Esophagus muscularis mucosa (tissue), 4 donors: ENCODE results near the gene PHACTR1. TPM values are rescaled to one million over a fixed set of nuclear protein-coding genes. Genes with fewer than 3 reads are reported as not detected.

Source experiments
- DNase-seq: peaks from one replicate; pipeline ENCODE4 v3.0.0-alpha.2; 2017; ENCODE audit errors: extremely low spot score
- H3K27ac ChIP-seq, 4 donors: fragments of 200-600 bp; sonication (generic); replicated peaks in 1 of 4; 1 replicate in 3 of 4; 2 replicates in 1 of 4; pipeline ENCODE4 v1.5.1; 2016 to 2019; ENCODE audit warnings: mild to moderate bottlenecking in 1 of 4
- H3K27me3 ChIP-seq, 4 donors: fragments of 200-600 bp; sonication (generic); one replicate each; pipeline versions ENCODE4 v1.5.1 to v1.6.0; 2016 to 2019
- H3K36me3 ChIP-seq, 4 donors: fragments of 200-600 bp; sonication (generic); one replicate each; pipeline ENCODE4 v1.5.1; 2016 to 2019
- H3K4me1 ChIP-seq, 4 donors: fragments of 200-600 bp; sonication (generic); one replicate each; pipeline ENCODE4 v1.5.1; 2016 to 2019
- H3K4me3 ChIP-seq, 4 donors: fragments of 200-600 bp; sonication (generic); 1 replicate in 2 of 4; 2 replicates in 2 of 4; pipeline ENCODE4 v1.5.1; 2016 to 2019; ENCODE audit warnings: mild to moderate bottlenecking in 4 of 4, moderate library complexity in 1 of 4
- H3K9me3 ChIP-seq, 4 donors: fragments of 200-600 bp; sonication (generic); 1 replicate in 3 of 4; 2 replicates in 1 of 4; pipeline ENCODE4 v1.5.1; 2016 to 2019
- CTCF ChIP-seq, 3 experiments: fragments of 200-600 bp in 2 of 3; fragments of 450-650 bp in 1 of 3; sonication (generic) in 2 of 3; IDR thresholded peaks; one replicate each; pipeline ENCODE4 v1.5.1; 2017 to 2019; ENCODE audit warnings: antibody characterized with exemption in 3 of 3, mild to moderate bottlenecking in 2 of 3, moderate library complexity in 1 of 3
- EP300 ChIP-seq: sonication (generic); formaldehyde crosslinking; IDR thresholded peaks from one replicate; pipeline ENCODE4 v1.6.1; 2017; ENCODE audit warnings: antibody characterized with exemption
- POLR2A ChIP-seq: fragments of 450-650 bp; IDR thresholded peaks from one replicate; pipeline ENCODE4 v1.6.1; 2017; ENCODE audit warnings: antibody characterized with exemption, moderate library complexity, mild to moderate bottlenecking, low read depth
- POLR2AphosphoS5 ChIP-seq, 2 donors: sonication (generic); formaldehyde crosslinking; IDR thresholded peaks; one replicate each; pipeline ENCODE4 v1.6.1; 2017; ENCODE audit warnings: antibody characterized with exemption in 2 of 2
- WGBS: methylation state at CpG from one replicate; pipeline ENCODE4 v1.1.5; 2018; 5-methylcytosine and 5-hydroxymethylcytosine counted together
- intact Hi-C: fragments of 100-400 bp; cut with DNase I; formaldehyde crosslinking; loops from one replicate; pipeline ENCODE4 v1.15.1; 2023
- total RNA-seq, 4 donors: library from RNA; depleted of rRNA; stranded (reverse); fragments of >200 nt; gene quantifications; one replicate each; pipeline versions ENCODE4 v1.1.0 to v1.2.1, GENCODE V29; 2016

Gene PHACTR1
- total RNA-seq, 4 donors from 2014 or later, result 0.83 to 4.2 (median 3.1) TPM

DNA sequence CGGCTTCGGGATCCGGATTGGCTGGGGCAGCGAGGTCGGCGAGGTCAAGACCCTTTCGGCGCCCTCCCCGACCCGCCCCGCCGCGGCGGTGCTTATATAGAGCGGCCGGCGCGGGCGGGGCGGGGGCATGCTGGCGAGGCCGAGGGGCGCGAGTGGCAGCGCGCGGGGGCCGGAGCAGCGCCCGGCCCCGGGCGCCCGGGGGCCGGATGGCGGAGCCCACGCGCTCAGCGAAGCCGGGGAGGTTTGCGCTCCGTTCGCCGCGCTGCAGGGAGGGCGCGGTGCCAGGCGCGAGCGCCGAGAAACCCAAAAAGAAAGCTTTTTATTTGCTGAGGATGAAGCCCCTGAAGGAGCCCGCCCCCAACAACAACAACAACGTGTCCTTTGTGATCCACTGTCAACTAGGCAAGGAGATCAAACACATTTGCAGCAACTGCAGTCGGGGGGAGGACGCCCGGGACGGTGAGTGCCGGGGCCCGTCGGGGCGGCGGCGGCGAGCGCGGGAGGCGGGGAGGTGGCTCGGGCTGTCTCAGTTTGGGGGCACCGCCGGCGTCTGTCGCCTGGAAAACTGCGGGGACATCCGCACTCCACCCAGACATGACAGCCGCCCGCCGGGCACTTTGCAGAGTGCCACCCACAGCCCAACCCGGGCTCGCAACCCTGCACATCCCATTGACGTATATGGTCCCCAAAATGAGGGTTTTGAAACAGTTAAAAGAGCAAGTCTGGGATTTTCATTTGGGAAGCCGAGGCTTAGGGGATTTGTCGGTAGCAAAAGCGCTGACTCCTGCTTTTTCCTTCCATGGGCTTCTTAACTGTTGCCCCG lies 297.3 kb downstream of the PHACTR1 start:
- H3K27me3 ChIP-seq, result peaks cover 0 to 63% (median 22%) of the 10 kb centered on the region in 4 donors
- 2% methylated on average over 62 of the region's 83 CpGs for WGBS
- no peaks in the 10 kb centered on the region for H3K36me3 ChIP-seq
- no peak overlapping the region for H3K27ac ChIP-seq
- TF ChIP-seq POLR2AphosphoS5 (IDR thresholded peaks at IDR 0.05), result no peak
- TF ChIP-seq EP300, result no peak
- no peak for TF ChIP-seq POLR2A
- TF ChIP-seq CTCF (IDR thresholded peaks at IDR 0.05), result no peak
- H3K9me3 ChIP-seq, result no peaks in the 10 kb centered on the region
- intact Hi-C loops, result no loop called here
- peak; percentile 72 for DNase-seq
- H3K4me1 ChIP-seq, result peaks cover 19 to 31% (median 24%) of the 10 kb centered on the region in 4 donors
- H3K4me3 ChIP-seq, result peak overlapping the region; percentile 52 to 62 (median 52)

DNA sequence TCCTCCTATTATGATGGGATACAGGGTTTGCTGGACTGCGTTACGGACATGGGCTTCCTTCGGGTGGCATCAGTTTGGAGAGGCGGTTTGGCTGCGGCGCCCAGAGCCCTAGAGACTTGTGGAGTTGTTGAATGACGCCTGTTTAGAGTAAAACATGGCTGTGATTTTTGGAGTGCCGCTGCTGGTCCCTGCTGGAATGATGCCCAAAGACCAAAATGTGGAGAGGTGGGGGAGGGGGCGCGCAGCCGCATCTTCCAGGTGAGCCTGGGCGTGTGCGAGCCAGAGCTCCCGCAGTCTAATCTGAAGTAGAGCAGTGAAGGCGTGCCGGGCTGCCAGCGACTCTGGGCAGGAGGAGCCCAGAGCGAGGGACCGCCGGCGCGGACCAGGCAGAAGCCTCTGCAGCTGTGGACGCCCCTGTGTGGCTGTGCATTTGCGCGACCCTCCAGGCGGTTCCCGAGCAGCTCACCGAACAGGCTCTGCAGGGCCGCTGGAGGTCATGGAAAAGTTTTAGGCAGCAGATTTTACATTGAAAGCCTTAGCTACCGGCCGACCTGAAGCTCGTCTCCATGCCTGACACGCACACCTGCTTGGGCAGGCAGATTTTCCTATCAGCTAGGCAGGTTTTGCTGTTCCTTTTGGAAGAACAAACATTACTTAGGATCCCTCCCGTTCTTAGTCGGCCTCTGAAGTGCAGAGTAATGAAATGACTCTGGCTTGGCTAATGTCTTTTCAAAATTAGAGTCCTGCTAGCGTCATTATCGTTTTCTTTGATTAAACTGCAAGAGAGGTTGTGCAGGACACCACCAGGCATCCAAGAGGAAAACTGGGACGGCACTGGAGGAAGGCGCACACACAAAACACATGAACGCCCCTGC lies 298.2 kb downstream of the PHACTR1 start:
- Histone ChIP-seq H3K36me3 (no peaks in the 10 kb centered on the region), H3K4me1 (peaks cover 19 to 31% (median 24%) of the 10 kb centered on the region in 4 donors), H3K27ac (no peak overlapping the region), H3K4me3 (peak overlapping the region; percentile 52 to 62 (median 52)), H3K27me3 (peaks cover 0 to 61% (median 22%) of the 10 kb centered on the region in 4 donors), H3K9me3 (no peaks in the 10 kb centered on the region)
- no peak for DNase-seq
- 29% methylated on average over 30 of the region's 40 CpGs for WGBS
- no peak for TF ChIP-seq EP300
- TF ChIP-seq POLR2AphosphoS5 (IDR thresholded peaks at IDR 0.05), result no peak
- no peak for TF ChIP-seq CTCF (IDR thresholded peaks at IDR 0.05)
- no peak for TF ChIP-seq POLR2A
- intact Hi-C loops, result no loop called here

DNA sequence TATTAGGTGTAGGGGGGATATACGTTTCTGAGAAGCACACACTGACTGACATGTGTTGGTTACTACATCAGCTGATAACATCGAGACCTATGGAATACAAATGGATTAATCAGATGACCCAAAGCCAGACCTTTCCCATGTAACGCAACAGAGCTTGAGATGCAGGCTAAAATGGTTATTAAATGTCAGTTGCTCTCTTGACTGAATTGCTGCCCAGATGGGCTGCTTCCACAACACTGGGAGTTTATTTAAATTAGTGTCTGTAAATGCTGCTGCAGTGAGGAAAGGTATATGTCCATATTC lies 298.8 kb downstream of the PHACTR1 start:
- Histone ChIP-seq H3K27ac (no peak overlapping the region), H3K27me3 (peaks cover 0 to 58% (median 22%) of the 10 kb centered on the region in 4 donors), H3K36me3 (peaks cover 0 to under 1% (median 0%) of the 10 kb centered on the region in 4 donors), H3K4me3 (no peak overlapping the region), H3K4me1 (peaks cover 19 to 31% (median 24%) of the 10 kb centered on the region in 4 donors), H3K9me3 (no peaks in the 10 kb centered on the region)
- intact Hi-C loops, result no loop called here
- WGBS, result 78% methylated on average over 3 of the region's 3 CpGs
- no peak for DNase-seq
- TF ChIP-seq POLR2AphosphoS5 (IDR thresholded peaks at IDR 0.05) (no peak), CTCF (IDR thresholded peaks at IDR 0.05) (no peak), EP300 (no peak), POLR2A (no peak)

- no peaks in the 10 kb centered on the region for H3K9me3 ChIP-seq
- peaks cover 0 to 4% (median 0%) of the 10 kb centered on the region in 4 donors for H3K27me3 ChIP-seq
- peaks cover 0 to 6% (median 0%) of the 10 kb centered on the region in 4 donors for H3K36me3 ChIP-seq
- DNase-seq, result no peak
- intact Hi-C loops, result no loop called here
- H3K4me3 ChIP-seq, result no peak overlapping the region
- H3K27ac ChIP-seq, result no peak overlapping the region
- TF ChIP-seq EP300 (no peak), POLR2AphosphoS5 (IDR thresholded peaks at IDR 0.05) (no peak), POLR2A (no peak), CTCF (IDR thresholded peaks at IDR 0.05) (no peak)
- peaks cover 0 to 9% (median 0%) of the 10 kb centered on the region in 4 donors for H3K4me1 ChIP-seq
- 92% methylated on average over 2 of the region's 2 CpGs for WGBS
Observed at GRCh38 chr6:13024616-13025015, 308.0 kb downstream of the PHACTR1 start.
